PC-3 (cell line): Measurements from ENCODE around the gene CDK14.

ENCODE experiments used
- EZH2phosphoT487 ChIP-seq: fragments of 300-600 bp; sonication (generic); IDR thresholded peaks from 2 replicates; pipeline ENCODE4 v1.6.1; 2018; ENCODE audit warnings: mild to moderate bottlenecking, antibody characterized with exemption, low read length, borderline replicate concordance
- TF ChIP-seq, protein P1 (sequence below): fragments of 300-600 bp; sonication (generic); conservative IDR thresholded peaks from 2 replicates; pipeline ENCODE4 v1.5.1; 2017; ENCODE audit warnings: antibody characterized with exemption, low read depth, mild to moderate bottlenecking, low read length

- TF ChIP-seq, protein P1, sequence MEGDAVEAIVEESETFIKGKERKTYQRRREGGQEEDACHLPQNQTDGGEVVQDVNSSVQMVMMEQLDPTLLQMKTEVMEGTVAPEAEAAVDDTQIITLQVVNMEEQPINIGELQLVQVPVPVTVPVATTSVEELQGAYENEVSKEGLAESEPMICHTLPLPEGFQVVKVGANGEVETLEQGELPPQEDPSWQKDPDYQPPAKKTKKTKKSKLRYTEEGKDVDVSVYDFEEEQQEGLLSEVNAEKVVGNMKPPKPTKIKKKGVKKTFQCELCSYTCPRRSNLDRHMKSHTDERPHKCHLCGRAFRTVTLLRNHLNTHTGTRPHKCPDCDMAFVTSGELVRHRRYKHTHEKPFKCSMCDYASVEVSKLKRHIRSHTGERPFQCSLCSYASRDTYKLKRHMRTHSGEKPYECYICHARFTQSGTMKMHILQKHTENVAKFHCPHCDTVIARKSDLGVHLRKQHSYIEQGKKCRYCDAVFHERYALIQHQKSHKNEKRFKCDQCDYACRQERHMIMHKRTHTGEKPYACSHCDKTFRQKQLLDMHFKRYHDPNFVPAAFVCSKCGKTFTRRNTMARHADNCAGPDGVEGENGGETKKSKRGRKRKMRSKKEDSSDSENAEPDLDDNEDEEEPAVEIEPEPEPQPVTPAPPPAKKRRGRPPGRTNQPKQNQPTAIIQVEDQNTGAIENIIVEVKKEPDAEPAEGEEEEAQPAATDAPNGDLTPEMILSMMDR = no peak
- TF ChIP-seq EZH2phosphoT487 = no peak
Measured at GRCh38 chr7:90931986-90932916, 336.1 kb downstream of the CDK14 start.
